Parathyroid adenoma (tissue), 2 donors: ENCODE data around the gene CYP4F11.
"Not testable (repeated sequence)": the region's sequence is repeated elsewhere in the genome, so short reads cannot be mapped to it uniquely, and the experiment has no call there.

ENCODE experiments used
- H2AFZ ChIP-seq: fragments of 300-600 bp; sonication (generic); one replicate; pipeline ENCODE4 v1.7.0; 2017; ENCODE audit warnings: antibody characterized with exemption, mild to moderate bottlenecking
- H3K27ac ChIP-seq: fragments of 300-600 bp; sonication (generic); one replicate; pipeline ENCODE4 v1.7.0; 2017
- H3K27me3 ChIP-seq: fragments of 300-600 bp; sonication (generic); one replicate; pipeline ENCODE4 v1.7.0; 2017; ENCODE audit warnings: low read length; ENCODE audit not compliant: control insufficient read depth, insufficient read depth
- H3K36me3 ChIP-seq: fragments of 300-600 bp; sonication (generic); one replicate; pipeline ENCODE4 v1.7.0; 2017; ENCODE audit warnings: low read length; ENCODE audit not compliant: control insufficient read depth, insufficient read depth
- H3K4me1 ChIP-seq: fragments of 300-600 bp; sonication (generic); one replicate; pipeline ENCODE4 v1.7.0; 2017; ENCODE audit warnings: control low read depth
- H3K4me2 ChIP-seq: fragments of 300-600 bp; sonication (generic); one replicate; pipeline ENCODE4 v1.7.0; 2017; ENCODE audit warnings: low read length
- H3K4me3 ChIP-seq: fragments of 300-600 bp; sonication (generic); one replicate; pipeline ENCODE4 v1.7.0; 2017; ENCODE audit warnings: low read depth, low read length
- H3K79me2 ChIP-seq: fragments of 300-600 bp; sonication (generic); one replicate; pipeline ENCODE4 v1.7.0; 2017; ENCODE audit warnings: control low read depth
- H3K9ac ChIP-seq: fragments of 300-600 bp; sonication (generic); one replicate; pipeline ENCODE4 v1.7.0; 2017; ENCODE audit warnings: mild to moderate bottlenecking
- H3K9me3 ChIP-seq: fragments of 300-600 bp; sonication (generic); one replicate; pipeline ENCODE4 v1.7.0; 2017; ENCODE audit warnings: low read length; ENCODE audit not compliant: control insufficient read depth
- TF ChIP-seq, protein P1 (sequence below): fragments of 300-600 bp; sonication (generic); IDR thresholded peaks from one replicate; pipeline ENCODE4 v1.7.0; 2017; ENCODE audit warnings: antibody characterized with exemption, mild to moderate bottlenecking
- donor health status: primary hyperparathyroidism.

Gene CYP4F11

DNA sequence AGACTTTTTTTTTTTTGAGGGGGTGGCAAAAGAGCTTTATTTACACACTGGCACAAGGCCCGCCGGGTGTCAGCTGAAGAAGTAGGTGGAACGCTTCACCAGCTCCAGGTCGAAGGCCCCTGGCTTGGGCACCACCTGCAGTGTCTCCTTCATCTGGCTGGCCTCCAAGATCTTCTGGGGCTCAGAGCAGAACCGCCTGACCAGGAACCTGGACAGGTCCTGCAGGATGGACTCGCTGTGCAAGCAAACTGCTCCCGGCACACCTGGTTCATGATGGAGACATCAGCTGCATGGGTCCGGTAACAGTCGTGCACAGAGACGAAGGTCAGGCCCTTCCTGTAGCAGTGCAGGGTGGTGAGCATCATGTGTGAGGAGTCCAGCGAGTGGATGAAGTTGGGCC lies 32.1 kb downstream of the CYP4F11 start:
- TF ChIP-seq, protein P1, sequence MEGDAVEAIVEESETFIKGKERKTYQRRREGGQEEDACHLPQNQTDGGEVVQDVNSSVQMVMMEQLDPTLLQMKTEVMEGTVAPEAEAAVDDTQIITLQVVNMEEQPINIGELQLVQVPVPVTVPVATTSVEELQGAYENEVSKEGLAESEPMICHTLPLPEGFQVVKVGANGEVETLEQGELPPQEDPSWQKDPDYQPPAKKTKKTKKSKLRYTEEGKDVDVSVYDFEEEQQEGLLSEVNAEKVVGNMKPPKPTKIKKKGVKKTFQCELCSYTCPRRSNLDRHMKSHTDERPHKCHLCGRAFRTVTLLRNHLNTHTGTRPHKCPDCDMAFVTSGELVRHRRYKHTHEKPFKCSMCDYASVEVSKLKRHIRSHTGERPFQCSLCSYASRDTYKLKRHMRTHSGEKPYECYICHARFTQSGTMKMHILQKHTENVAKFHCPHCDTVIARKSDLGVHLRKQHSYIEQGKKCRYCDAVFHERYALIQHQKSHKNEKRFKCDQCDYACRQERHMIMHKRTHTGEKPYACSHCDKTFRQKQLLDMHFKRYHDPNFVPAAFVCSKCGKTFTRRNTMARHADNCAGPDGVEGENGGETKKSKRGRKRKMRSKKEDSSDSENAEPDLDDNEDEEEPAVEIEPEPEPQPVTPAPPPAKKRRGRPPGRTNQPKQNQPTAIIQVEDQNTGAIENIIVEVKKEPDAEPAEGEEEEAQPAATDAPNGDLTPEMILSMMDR: no peak
- H3K79me2 ChIP-seq: no peaks in the 10 kb centered on the region
- H3K27ac ChIP-seq: no peak overlapping the region
- no peaks in the 10 kb centered on the region for H3K27me3 ChIP-seq
- no peaks in the 10 kb centered on the region for H3K36me3 ChIP-seq
- H3K4me3 ChIP-seq: no peak overlapping the region
- H3K9ac ChIP-seq: no peak overlapping the region
- H2AFZ ChIP-seq: no peak overlapping the region
- H3K4me2 ChIP-seq: no peak overlapping the region
- H3K4me1 ChIP-seq: no peaks in the 10 kb centered on the region
- H3K9me3 ChIP-seq: no peaks in the 10 kb centered on the region

DNA sequence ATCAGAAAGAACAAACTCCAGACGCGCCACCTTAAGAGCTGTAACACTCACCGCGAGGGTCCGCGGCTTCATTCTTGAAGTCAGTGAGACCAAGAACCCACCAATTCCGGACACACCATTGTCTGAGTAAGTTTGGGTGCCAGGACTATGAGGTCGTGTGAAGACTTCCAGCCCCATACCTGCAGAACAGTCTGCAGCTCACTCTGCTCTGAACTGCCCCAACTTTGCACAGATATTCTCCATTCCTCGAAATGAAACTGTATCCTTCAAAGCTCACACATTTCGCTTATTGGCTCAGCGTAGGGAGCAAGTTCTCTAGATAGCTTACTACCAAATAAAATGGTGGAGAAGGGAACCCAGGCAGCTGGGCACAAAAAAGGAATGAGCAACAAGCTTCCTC lies 33.8 kb downstream of the CYP4F11 start:
- no peaks in the 10 kb centered on the region for H3K4me1 ChIP-seq
- H3K36me3 ChIP-seq: no peaks in the 10 kb centered on the region
- no peaks in the 10 kb centered on the region for H3K9me3 ChIP-seq
- no peak overlapping the region for H3K4me3 ChIP-seq
- H3K27me3 ChIP-seq: no peaks in the 10 kb centered on the region
- no peak overlapping the region for H3K9ac ChIP-seq
- H2AFZ ChIP-seq: no peak overlapping the region
- TF ChIP-seq, protein P1: no peak
- no peak overlapping the region for H3K4me2 ChIP-seq
- H3K79me2 ChIP-seq: no peaks in the 10 kb centered on the region
- H3K27ac ChIP-seq: no peak overlapping the region

DNA sequence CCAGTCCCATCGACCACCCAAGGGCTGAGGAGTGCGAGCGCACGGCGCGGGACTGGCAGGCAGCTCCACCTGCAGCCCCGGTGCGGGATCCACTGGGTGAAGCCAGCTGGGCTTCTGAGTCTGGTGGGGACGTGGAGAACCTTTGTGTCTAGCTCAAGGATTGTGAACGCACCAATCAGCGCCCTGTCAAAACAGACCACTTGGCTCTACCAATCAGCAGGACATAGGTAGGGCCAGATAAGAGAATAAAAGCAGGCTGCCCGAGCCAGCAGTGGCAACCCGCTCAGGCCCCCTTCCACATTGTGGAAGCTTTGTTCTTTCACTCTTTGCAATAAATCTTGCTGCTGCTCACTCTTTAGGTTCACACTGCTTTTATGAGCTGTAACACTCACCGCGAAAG lies 34.3 kb downstream of the CYP4F11 start:
- H3K9ac ChIP-seq, H3K4me3 ChIP-seq, H3K36me3 ChIP-seq, H3K27me3 ChIP-seq, H3K4me2 ChIP-seq, H2AFZ ChIP-seq, H3K4me1 ChIP-seq, H3K27ac ChIP-seq, H3K9me3 ChIP-seq, H3K79me2 ChIP-seq: not testable (repeated sequence)

GRCh38 chr19:15899561-15899960 lies 34.8 kb downstream of the CYP4F11 start:
- H3K4me1 ChIP-seq, H3K79me2 ChIP-seq, H3K36me3 ChIP-seq, H3K27me3 ChIP-seq, H3K4me2 ChIP-seq, H3K9ac ChIP-seq, H3K27ac ChIP-seq, H3K9me3 ChIP-seq, H2AFZ ChIP-seq, H3K4me3 ChIP-seq: not testable (repeated sequence)

DNA sequence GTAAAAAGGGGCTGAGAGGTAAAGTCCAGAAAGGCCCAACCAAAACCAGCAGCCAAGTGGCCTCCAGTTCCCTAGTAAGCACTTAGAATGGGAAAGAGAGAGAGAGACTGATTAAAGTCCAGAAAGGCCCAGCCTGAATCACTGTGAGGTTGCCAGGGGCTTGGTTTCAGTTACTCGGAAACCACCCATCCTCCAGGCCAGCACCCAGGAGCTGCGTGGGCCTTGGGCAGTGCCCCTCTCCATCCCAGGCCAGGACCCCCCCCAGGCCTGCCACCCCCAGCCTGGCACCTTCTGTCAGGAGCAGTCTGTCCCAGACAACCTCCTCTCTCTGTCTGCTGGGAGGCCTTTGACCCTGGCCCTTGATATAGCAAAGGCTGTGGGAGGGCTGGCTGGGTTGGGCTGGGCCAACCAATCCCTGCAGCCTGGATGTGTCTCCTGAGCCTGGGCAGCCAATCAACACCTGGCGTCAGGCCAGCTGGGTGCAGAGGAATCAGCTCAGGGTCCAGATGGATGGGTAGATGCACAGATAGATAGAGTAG lies 36.5 kb downstream of the CYP4F11 start, which contains the start of gene CYP4F2:
Gene CYP4F2 (minus strand): TSS at position 337 of the 539 bp plus-strand sequence. CDS start 463 bp downstream, outside the sequence.
- Histone ChIP-seq H3K36me3 (no peaks in the 10 kb centered on the region), H2AFZ (no peak within 1 kb of the TSS), H3K27ac (no peak within 1 kb of the TSS), H3K9ac (no peak within 1 kb of the TSS), H3K27me3 (no peaks in the 10 kb centered on the region), H3K79me2 (no peaks in the 10 kb centered on the region), H3K4me2 (no peak within 1 kb of the TSS), H3K4me1 (no peaks in the 10 kb centered on the region), H3K9me3 (no peaks in the 10 kb centered on the region), H3K4me3 (no peak within 1 kb of the TSS)
- TF ChIP-seq, protein P1: no peak
